AG20443 (cell line): ENCODE measurements around the gene CEP162.
"Not testable (repeated sequence)": the region's sequence is repeated elsewhere in the genome, so short reads cannot be mapped to it uniquely, and the experiment has no call there.

Experiments
- DNase-seq: peaks from one replicate; pipeline ENCODE4 v3.0.0; 2012; ENCODE audit warnings: low spot score, mixed read lengths

Gene CEP162

DNA sequence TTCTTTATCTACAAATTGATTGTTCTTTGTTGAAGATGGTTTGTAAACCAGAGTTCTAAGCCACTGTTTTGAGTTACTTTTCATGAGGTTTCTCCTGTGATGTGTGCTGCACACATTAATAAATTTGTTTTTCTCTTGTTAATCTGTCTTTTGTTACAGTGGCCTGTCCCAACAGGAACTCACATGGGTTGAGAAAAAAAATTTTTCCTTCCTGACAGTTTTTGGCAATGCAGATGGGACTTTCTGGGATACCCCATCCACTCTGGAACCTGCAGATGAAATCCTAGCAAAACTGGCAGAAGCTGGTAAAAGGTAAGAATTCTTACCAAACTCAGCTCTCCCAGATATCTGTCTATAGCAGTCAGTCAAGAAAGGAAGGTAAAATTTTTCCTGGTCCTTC lies 88.1 kb downstream of the CEP162 start:
- no peak for DNase-seq

DNA sequence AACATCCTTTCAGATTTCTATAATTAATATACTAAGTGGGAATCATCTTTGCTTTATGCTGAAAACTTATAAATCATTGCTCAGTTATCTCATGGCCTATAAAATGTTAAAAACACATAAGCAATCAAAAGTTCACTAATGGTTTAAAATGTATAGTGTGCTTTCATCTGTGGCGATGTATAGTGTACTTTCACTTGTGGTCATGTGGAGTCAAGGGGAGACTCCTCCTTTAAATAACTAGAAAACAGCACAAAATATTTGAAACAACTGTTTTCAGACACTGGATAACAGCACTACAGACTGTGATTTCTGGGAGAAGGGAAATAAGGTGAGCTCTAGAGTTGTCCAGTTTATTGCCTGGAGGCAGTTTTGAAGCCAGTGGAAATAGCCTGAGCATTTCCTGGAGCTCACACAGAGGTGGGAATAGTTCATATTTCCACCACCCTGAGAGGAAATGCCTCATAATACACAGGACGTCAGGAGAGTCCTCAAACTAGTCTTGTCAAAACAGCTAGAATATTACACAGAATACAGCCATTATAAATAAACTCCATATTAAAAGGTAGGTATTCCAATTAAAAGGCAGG lies 89.4 kb downstream of the CEP162 start:
- DNase-seq = no peak

DNA sequence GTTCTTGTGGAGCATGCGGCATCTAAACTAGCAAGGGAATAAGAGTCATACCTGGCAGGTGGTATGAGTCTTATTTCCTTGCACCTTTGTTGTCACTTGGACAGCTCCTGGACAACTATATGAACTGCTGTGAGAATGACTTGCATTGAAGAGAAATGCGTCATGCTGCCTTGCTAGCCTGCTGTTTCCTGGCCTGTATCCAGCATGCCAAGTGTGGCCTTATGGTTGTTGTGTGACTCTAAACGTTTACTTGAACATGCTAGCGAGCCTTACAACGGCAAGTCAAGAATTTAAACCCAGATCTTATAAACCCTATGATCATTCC lies 90.4 kb downstream of the CEP162 start:
- DNase-seq = no peak

- no peak for DNase-seq
Observed at GRCh38 chr6:84136364-84137050, 90.9 kb downstream of the CEP162 start.

GRCh38 chr6:84135291-84135690 lies 92.2 kb downstream of the CEP162 start:
- no peak for DNase-seq

DNA sequence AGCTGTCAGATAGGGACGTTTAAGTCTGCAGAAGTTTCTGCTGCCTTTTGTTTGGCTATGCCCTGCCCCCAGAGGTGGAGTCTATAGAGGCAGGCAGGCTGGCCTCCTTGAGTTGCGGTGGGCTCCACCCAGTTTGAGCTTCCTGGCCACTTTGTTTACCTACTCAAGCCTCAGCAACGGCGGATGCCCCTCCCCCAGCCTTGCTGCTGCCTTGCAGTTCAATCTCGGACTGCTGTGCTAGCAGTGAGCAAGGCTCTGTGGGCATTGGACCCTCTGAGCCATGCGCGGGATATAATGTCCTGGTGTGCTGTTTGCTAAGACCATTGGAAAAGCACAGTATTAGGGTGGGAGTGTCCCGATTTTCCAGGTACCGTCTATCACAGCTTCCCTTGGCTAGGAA lies 94.1 kb downstream of the CEP162 start:
- not testable (repeated sequence) for DNase-seq

DNA sequence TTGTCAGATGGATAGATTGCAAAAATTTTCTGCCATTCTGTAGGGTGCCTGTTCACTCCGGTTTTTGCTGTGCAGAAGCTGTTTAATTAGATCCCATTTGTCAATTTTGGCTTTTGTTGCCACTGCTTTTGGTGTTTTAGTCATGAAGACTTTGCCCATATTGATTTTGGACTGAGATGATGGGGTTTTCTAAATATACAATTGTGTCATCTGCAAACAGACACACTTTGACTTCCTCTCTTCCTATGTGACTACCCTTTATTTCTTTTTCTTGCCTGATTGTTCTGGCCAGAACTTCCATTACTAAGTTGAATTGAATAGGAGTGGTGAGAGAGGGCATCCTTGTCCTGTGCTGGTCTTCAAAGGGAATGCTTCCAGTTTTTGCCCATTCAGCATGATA lies 97.9 kb downstream of the CEP162 start:
- DNase-seq = not testable (repeated sequence)

DNA sequence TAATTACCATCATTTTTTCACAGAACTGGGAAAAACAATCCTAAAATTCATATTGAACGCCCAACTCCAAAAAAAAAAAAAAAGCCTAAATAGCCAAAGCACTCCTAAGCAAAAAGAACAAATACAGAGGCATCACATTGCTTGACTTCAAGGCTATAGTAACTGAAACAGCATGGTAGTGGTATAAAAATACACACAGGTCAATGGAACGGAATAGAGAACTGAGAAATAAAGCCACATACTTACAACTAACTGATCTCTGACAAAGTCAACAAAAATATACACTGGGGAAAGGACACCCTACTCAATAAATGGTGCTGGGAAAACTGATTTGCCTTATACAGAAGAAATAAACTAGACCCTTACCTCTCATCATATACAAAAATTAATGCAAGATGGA lies 104.3 kb downstream of the CEP162 start:
- DNase-seq = no peak

GRCh38 chr6:84119277-84119676 lies 108.2 kb downstream of the CEP162 start:
- DNase-seq = no peak

DNA sequence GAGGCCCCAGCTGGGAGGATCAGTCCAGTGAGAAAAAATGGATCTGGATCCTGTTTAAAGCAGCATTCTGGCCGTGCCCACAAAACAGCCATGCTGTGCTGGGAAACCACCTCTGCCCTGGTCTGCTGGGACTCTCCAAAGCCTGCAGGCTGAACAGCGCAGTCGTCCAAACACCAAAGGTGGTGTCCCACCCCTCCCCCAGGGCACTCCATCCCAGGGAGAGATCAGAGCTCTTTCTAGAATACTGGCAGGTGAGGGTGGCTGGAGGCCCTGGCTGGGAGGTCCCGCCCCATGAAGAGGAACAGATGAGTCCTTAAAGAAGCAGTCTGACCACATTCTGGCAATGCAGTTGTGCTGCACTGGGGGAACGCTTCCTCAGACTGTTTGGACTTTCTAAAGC lies 109.3 kb downstream of the CEP162 start:
- no peak for DNase-seq

DNA sequence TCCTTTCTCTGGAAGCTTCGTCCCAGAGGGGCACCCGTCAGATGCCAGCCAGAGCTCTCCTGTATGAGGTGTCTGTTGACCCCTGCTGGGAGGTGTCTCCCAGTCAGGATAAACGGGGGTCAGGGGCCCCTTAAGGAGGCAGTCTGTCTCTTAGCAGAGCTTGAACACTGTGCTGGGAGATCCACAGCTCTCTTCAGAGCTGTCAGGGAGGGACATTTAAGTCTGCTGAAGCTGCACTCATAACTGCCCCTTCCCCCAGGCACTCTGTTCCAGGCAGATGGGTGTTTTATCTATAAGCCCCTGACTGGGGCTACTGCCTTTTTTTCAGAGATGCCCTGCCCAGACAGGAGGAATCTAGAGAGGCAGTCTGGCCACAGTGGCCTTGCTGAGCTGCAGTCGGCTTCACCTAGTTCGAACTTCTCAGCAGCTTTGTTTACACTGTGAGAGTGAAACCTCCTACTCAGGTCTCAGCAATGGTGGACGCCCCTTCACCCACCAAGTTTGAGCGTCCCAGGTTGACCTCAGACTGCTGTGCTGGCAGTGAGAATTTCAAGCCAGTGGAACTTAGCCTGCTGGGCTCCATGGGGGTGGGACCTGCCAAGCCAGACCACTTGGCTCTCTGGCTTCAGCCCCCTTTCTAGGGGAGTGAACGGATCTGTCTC lies 112.4 kb downstream of the CEP162 start:
- DNase-seq = not testable (repeated sequence)

DNA sequence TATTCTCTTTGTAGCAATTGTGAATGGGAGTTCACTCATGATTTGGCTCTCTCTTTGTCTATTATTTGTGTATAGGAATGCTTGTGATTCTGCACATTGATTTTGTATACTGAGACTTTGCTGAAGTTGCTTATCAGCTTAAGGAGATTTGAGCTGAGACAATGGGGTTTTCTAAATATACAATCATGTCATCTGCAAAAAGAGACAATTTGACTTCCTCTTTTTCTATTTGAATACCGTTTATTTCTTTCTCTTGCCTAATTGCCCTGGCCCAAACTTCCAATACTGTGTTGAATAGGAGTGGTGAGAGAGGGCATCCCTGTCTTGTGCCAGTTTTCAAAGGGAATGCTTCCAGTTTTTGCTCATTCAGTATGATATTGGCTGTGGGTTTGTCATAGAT lies 116.1 kb downstream of the CEP162 start:
- DNase-seq = not testable (repeated sequence)

GRCh38 chr6:84107495-84107894 lies 119.9 kb downstream of the CEP162 start:
- DNase-seq = no peak

DNA sequence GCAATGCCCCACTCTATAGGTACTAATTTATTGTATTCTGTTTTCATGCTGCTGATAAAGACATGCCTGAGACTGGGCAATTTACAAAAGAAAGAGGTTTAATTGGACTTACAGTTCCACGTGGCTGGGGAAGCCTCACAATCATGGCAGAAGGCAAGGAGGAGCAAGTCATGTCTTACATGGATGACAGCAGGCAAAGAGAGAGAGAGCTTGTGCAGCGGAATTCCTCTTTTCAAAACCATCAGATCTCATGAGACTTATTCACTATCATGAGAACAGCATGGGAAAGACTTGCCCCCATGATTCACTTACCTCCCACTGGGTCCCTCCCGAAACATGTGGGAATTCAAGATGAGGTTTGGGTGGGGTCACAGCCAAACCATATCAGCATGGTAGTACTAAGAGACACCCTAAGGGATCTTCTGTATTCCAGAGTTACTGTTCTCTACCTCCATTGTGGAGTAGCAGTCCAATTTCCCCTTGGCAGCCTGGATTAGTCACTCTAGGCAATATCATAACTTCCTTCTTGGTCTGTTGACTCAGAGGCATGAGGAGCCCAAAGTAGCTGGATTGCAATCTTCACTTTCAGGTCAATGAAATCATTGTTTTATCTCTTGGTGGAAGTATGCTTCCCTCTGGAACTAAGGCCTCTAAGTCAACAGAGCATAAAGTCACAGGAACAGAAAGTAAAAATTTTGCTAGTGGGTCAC lies 122.1 kb downstream of the CEP162 start:
- DNase-seq = peak; percentile 29

GRCh38 chr6:84103029-84103428 lies 124.4 kb downstream of the CEP162 start:
- DNase-seq = peak; percentile 67

DNA sequence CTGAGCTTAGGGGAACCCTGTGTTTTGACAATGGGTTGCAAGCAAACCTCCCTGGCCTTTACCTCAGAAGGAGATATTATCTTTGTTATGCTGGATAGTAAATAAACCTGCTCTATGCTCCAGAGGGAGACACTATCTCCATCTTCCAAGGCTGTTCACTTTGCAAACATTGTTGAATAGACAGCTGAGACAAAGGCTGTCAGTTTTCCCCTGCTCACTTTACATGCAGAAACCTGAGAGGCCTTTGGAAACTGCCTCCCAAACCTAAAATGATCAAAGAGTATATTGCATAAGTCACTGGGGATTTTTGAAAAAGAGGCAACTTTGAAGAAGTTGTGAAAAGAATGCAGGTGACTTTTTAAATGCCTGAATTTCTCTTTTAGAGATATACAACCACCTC lies 132.3 kb downstream of the CEP162 start:
- DNase-seq = no peak

- DNase-seq = peak; percentile 17
Observed at GRCh38 chr6:84093441-84094435, 133.7 kb downstream of the CEP162 start.

GRCh38 chr6:84089552-84089951 lies 137.9 kb downstream of the CEP162 start:
- no peak for DNase-seq

DNA sequence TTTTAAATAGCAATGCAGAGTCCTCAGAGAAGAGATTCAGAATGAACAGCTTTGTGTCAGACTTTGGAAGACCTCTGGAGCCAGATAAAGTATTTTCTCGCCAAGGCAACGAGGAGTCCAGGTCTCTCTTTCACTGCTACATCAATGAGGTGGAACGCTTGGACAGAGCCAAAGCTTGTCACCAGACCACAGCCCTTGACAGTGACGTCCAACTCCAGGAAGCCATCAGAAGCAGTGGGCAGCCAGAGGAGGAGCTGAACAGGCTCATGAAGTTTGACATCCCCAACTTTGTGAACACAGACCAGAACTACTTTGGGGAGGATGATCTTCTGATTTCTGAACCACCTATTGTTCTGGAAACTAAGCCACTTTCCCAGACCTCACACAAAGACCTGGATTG lies 138.4 kb downstream of the CEP162 start:
- no peak for DNase-seq

- no peak for DNase-seq
Observed at GRCh38 chr6:84086545-84087429, 140.7 kb downstream of the CEP162 start.

GRCh38 chr6:84086056-84086455 lies 141.4 kb downstream of the CEP162 start:
- no peak for DNase-seq
